DMS79 (cell line): ENCODE measurements around the gene RPGR.

Source experiments
- DNase-seq: peaks from one replicate; lab custom pipeline; 2025; lab: John Stamatoyannopoulos, UW

RPGR gene

GRCh38 chrX:38320819-38321218, 6.5 kb downstream of the RPGR start:
- no peak for DNase-seq

GRCh38 chrX:38318606-38319005, 8.7 kb downstream of the RPGR start:
- no peak for DNase-seq

- DNase-seq: no peak
These were observed 9.1 kb downstream of the RPGR start for GRCh38 chrX:38318196-38318595.

GRCh38 chrX:38315186-38315585, 12.1 kb downstream of the RPGR start:
- no peak for DNase-seq

GRCh38 chrX:38313190-38313589, 14.1 kb downstream of the RPGR start:
- no peak for DNase-seq

- DNase-seq: no peak
These were observed 14.9 kb downstream of the RPGR start for GRCh38 chrX:38312436-38312835.

- DNase-seq: no peak
These were observed 15.6 kb downstream of the RPGR start for GRCh38 chrX:38311743-38312142.

- no peak for DNase-seq
These were observed 21.3 kb downstream of the RPGR start for GRCh38 chrX:38305971-38306370.

- DNase-seq: no peak
These were observed 23.3 kb downstream of the RPGR start for GRCh38 chrX:38304010-38304409.

- DNase-seq: no peak
These were observed 33.6 kb downstream of the RPGR start for GRCh38 chrX:38293741-38294140.

GRCh38 chrX:38287674-38288073, 39.6 kb downstream of the RPGR start:
- DNase-seq: no peak

GRCh38 chrX:38285649-38286048, 41.7 kb downstream of the RPGR start:
- no peak for DNase-seq

- DNase-seq: no peak
These were observed 45.3 kb downstream of the RPGR start for GRCh38 chrX:38282049-38282448.

- DNase-seq: no peak
These were observed 48.1 kb downstream of the RPGR start for GRCh38 chrX:38279188-38279587.

- DNase-seq: no peak
These were observed 48.6 kb downstream of the RPGR start for GRCh38 chrX:38278682-38279081.

GRCh38 chrX:38277802-38278201, 49.5 kb downstream of the RPGR start:
- no peak for DNase-seq

- DNase-seq: no peak
These were observed 50.2 kb downstream of the RPGR start for GRCh38 chrX:38277136-38277535.

- no peak for DNase-seq
These were observed 51.2 kb downstream of the RPGR start for GRCh38 chrX:38276089-38276488.

GRCh38 chrX:38275615-38276014, 51.7 kb downstream of the RPGR start:
- DNase-seq: no peak

GRCh38 chrX:38273453-38273852, 53.9 kb downstream of the RPGR start:
- no peak for DNase-seq

GRCh38 chrX:38271154-38271716, 56.1 kb downstream of the RPGR start:
- DNase-seq: no peak

GRCh38 chrX:38268011-38268410, 59.3 kb downstream of the RPGR start:
- no peak for DNase-seq

- DNase-seq: no peak
These were observed 64.3 kb downstream of the RPGR start for GRCh38 chrX:38262715-38263620.

- no peak for DNase-seq
These were observed 67.1 kb downstream of the RPGR start for GRCh38 chrX:38260231-38260630.
